CD1c-positive myeloid dendritic cell (primary cell): Measurements from ENCODE around the gene SCLT1.

Experiments
- DNase-seq: peaks from one replicate; pipeline ENCODE4 v3.0.0-alpha.2; 2016; ENCODE audit errors: extremely low spot score

SCLT1 gene

GRCh38 chr4:128841402-128841801 is 251.9 kb downstream of the SCLT1 start:
- DNase-seq = no peak

GRCh38 chr4:128840711-128841318 is 252.5 kb downstream of the SCLT1 start:
- DNase-seq = no peak

GRCh38 chr4:128837679-128838078 is 255.7 kb downstream of the SCLT1 start:
- DNase-seq = no peak

GRCh38 chr4:128837198-128837597 is 256.1 kb downstream of the SCLT1 start:
- DNase-seq = no peak

- no peak for DNase-seq
Observed at GRCh38 chr4:128835498-128836222, 257.7 kb downstream of the SCLT1 start.
